GM18499 (cell line): ENCODE results near the gene EMC9.

ENCODE experiments used
- ATAC-seq: cut with Tn5 transposase; IDR thresholded peaks from one replicate; pipeline ENCODE4 v1.9.1; 2021; ENCODE audit warnings: moderate number of reproducible peaks; ENCODE audit not compliant: insufficient read depth, unreplicated experiment

The EMC9 gene

DNA sequence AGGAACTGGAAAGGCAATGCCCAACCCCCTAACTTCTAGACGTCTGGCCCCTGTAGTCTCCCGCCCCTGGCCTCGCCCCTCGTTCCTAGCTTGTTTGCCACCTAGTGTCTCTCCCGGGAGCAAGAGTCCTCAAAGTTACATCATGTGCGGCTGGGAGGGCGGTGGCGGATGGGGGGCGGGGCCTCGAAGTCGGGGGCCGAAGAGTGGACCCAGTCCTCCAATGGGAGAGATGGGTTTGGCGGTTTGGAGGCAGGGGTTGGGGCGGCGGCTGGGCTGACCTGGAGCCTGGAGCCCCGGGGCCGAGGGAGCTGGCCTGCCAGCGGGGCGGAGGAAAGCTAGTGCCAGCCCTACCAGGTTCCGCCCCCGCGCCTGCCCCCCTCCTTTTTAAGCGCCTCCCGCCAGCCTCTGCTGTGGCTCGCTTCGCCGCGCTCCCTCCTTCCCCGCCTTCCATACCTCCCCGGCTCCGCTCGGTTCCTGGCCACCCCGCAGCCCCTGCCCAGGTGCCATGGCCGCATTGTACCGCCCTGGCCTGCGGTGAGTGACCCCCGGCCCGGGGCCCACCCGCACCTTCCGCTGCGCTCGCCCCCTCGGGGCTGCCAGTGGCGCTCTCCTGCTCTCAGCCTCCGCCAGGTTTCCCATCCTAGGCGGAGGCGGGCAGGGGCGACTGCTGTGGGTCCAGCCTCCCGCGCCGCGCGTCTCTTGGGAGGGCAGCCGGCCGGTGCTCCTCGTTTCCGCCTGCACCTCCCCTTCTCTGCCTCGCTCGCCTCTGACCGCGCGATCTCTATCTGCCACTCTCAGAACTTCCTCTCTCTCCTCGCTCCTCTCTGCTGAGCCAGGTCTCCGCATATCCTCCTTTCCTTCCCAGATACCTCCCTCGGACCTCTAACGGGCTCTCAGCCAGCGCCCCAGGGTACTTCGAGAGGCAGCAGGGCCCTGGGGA is 47.2 kb downstream of the EMC9 start, which contains the start of gene PCK2:
PCK2 (plus strand) TSS at position 411 of the 940 bp plus-strand sequence; CDS start at position 506, 95 bp downstream.
- no peak for ATAC-seq

DNA sequence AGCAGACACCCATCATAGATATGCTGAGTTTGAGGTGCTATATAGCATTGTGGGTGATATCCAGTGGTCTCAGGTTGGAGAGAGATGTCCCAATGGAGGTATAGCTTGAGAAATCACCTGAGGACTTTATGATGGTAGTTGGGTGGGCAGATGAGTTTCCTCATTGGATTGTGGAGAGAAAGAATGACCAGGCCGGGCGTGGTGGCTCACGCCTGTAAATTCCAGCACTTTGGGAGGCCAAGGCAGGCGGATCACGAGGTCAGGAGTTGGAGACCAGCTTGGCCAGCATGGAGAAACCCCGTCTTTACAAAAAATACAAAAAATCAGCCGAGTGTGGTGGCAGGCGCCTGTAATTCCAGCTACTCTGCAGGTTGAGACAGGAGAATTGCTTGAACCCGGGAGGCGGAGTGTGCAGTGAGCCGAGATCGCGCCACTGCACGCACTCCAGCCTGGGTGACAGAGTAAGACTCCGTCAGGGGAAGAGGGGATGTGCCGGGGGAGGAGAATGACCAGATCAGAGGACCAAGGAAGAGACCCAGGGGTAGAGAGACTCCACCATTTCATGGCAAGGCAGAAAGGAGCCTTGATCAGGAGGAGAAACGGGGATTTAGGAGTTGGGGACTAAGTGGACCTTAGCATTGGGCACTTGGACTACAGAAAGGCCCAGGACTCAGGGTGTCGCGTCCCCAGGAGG is 48.0 kb downstream of the EMC9 start:
- no peak for ATAC-seq

DNA sequence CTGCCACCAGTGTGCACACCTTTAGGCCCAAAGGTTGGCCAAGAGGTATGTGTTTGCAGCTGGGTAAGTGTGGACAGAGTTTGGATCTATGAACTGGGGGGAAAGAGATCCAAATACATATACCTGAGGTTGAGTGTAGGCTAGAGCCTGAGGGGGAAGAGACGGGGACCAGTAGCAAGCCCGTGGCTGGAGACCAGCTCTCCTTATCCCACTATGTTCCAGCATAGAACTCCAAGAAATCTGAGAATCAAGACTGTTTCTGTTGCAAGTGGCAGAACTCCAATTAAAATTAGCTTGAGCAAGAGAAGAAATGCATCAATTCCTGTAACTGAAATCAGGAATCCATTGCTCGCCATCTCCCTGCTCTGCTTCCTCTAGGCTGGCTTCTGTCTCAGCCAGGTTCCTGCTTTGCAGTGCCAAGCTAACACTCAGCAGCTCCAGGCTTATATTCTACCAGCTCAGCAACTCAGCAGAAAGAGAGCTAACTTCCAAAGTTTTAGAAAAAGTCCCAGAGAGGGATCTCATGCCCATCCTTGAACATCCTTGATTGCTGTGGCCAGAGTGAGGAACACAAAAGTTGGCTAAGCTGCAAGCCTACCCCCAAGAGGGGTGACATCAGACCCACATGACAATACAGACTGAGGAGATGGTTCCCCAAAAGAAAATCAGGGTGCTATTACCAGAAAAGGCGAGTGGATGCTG is 48.7 kb downstream of the EMC9 start:
- ATAC-seq: no peak

DNA sequence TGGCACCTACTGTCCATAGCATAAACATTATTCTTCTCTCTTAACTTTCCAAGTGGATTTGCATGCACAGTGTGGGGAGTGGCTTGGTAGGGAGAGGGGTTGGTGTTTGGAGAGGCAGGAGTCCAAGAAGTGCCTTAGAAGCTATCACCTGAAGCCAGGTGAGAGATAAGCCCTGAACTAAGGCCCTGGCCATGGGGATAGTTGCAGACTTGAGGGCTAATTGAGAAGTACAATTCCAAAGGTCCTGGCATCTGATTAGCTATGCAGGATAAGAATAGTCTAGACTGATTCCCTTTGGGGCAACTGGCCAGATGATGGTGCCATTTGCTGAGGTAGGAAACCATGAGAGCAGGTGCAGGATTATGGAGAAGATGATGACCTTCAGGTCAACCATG is 49.3 kb downstream of the EMC9 start:
- ATAC-seq: no peak

DNA sequence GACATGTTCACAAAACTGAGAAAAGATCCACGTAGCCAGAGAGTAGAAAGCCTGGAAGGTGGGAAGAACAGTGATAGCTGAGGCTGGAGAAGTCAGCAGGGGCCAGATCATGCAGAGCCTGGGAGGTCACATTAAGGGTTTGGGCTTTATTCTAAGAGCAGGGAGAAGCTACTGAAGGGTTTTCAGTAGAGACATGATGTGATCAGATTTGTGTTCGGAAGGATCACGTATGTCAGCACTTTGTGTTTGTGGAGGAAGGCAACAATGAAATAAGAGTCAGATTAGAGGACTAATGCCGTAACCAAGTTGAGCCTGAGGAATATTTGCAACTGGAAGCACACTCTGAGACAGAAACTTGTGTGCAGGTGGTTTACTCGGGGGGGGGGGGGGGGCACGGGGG is 51.5 kb downstream of the EMC9 start:
- ATAC-seq: no peak
